Stimulated activated CD4-positive, alpha-beta T cell treated with anti-CD3 and anti-CD28 coated beads, Interleukin-12 subunit alpha, Interleukin-12 subunit beta, amount 100 ng/mL, for 4 hours (primary cell): ENCODE results near the gene CAPZA1.

Experiments
- DNase-seq: peaks from one replicate; pipeline ENCODE4 v3.0.0-alpha.2; 2020

CAPZA1 gene

DNA sequence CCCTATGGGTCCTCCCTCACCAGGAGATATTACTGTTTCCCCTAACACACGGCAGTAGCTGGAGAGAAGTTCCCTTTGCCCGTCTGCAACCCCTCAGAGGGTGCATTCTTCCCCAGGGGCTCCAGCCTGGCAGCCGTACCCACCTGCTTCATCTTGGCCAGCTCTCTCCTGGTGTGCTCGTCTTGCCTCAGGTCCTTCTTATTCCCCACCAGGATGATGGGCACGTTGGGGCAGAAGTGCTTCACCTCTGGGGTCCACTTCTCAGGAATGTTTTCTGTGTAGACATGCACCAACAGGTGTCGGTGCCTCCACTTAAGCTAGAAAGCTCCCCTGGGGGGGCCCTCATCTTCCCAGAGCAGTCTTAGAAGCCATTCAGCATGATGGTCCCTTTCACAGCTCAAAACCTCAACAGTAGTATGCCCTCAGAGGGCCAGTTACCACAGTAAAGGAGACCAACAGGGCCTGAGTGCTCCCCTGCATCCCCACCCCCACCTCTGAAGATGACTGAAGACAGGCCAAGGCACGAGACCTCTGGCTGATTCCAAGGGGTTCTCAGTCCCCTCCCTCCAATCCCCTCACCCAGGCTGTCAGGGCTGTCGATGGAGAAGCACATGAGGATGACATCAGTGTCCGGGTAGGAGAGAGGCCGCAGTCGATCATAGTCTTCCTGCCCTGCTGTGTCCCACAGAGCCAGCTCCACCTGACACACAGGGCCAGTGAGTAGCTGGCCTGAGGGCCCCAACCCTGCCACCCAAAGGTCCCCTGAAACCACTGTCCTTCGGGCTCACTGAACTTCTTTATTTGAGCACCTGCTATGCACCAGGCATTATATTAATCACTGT lies 83.0 kb downstream of the CAPZA1 start:
- DNase-seq: no peak

- no peak for DNase-seq
Observed at GRCh38 chr1:112703706-112704105, 84.1 kb downstream of the CAPZA1 start.

GRCh38 chr1:112704391-112704933 lies 84.8 kb downstream of the CAPZA1 start:
- DNase-seq: no peak

GRCh38 chr1:112704934-112705627 lies 85.4 kb downstream of the CAPZA1 start:
- no peak for DNase-seq

DNA sequence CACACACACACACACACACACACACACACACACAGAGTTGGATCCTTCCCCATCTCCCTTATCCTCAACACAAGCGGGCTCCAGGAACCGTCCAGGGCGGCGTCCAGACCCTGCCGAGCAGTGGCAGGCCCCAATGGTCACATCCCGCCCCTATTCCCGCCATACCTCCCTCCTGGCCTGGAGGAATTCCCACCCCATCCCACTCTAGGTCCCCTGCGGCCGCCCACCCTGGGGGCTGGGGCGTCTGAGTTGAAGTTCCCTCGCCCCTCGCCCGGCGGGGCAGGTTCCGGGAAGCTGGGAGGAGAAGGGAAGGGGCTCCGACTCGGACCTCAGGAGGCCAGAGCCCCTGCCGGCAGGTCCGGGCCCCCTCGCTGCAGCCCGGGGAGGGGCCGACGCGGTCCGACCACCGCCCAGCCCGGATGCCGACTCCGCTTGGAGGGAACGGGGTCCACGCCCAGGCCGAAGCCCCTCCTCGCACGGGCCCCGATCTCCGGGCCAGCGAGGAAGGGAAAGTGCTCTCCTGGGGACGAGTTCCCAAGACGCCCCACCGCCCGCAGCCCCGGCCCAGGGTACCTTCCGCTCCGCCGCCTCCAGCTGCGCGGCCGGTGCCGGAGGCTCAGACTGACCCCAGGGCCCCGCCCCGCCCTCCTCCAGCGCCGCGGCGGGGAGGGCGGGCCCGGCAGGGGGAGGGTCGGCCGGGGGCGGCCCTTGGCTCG lies 87.0 kb downstream of the CAPZA1 start, which contains the start of gene RHOC:
RHOC (minus strand) TSS at position 623 of the 716 bp plus-strand sequence. CDS start 3,328 bp downstream, outside the sequence.
- DNase-seq: no peak

DNA sequence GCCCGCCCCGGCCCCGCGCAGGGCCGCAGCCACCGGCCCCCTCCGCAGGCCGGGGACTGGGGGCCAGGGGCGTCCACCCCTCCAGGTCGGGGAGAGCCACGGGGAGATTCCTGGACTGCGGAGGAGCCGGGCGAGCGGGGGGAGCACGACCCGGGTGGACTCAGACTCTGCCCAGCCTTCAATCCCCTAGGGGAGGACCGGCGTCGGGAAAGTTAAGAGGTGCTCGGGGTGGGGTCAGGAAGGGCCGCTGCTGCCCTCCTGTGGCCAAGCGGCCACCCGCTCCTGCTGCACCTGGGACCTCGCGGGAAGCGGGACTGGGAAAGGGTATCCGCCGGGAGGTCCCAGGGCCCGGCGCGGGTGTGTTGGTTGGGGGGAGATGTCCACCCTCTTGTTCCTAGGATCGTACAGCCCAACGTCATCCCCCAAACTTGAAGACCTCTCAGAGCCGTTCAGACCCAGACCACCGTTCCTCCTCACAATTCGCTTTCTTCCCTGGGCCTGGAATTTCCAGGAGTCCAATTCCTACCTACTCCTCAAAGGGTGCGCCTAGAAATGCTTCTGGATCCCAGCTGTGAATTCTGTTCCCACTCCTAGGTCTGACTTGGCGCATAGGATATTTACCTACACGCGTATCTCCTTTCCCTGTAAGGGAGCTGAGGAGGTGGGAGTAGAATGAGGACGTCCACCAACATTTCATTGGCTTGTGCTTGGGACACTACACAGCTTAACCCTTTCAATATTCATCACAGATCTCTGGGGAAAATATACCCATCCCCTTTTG lies 87.8 kb downstream of the CAPZA1 start:
- DNase-seq: peak; percentile 63

- DNase-seq: no peak
Observed at GRCh38 chr1:112708002-112708448, 88.4 kb downstream of the CAPZA1 start.

GRCh38 chr1:112708489-112708888 lies 88.9 kb downstream of the CAPZA1 start:
- no peak for DNase-seq

DNA sequence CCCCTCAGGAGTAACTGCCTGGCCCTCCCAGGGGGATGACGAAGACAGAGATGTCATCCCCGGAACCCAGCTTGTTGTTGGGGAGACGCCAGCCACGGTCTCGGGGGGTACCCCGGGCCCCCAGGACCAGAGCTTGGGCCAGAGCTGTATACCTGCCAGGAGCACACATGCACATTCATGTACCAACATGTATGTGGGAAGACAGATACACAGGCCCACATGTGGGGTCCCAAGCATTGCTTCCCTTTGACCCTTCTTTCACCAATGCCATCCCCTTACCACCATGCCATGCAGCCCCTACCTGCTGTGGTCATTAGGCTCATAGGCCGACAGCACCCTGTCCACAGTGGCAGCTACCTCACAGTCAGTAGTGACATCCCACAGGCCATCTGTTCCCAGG lies 90.5 kb downstream of the CAPZA1 start:
- DNase-seq: no peak

- DNase-seq: no peak
Observed at GRCh38 chr1:112710586-112710985, 91.0 kb downstream of the CAPZA1 start.

- no peak for DNase-seq
Observed at GRCh38 chr1:112711041-112711440, 91.4 kb downstream of the CAPZA1 start.

DNA sequence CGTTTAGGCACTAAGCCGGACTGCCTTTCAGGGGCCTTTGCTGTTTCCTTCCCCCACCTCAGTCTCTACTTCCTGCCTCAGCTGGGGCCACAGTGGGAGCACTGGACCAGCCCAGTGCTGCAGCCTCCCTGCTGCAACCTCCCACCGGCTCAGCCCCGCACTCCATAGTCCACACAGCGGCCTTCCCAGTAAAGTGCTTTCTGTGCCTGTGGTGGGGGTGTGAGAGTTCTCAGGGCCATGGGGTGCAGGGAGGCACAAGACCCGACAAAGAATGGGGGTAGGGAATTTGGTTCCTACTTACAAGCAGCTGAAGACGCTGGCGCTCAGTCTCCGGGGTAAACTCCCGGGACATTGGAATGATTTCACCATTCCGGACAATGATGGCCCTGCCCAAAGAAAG lies 92.0 kb downstream of the CAPZA1 start:
- no peak for DNase-seq

- DNase-seq: no peak
Observed at GRCh38 chr1:112712191-112712590, 92.6 kb downstream of the CAPZA1 start.

GRCh38 chr1:112712701-112713128 lies 93.1 kb downstream of the CAPZA1 start:
- no peak for DNase-seq

DNA sequence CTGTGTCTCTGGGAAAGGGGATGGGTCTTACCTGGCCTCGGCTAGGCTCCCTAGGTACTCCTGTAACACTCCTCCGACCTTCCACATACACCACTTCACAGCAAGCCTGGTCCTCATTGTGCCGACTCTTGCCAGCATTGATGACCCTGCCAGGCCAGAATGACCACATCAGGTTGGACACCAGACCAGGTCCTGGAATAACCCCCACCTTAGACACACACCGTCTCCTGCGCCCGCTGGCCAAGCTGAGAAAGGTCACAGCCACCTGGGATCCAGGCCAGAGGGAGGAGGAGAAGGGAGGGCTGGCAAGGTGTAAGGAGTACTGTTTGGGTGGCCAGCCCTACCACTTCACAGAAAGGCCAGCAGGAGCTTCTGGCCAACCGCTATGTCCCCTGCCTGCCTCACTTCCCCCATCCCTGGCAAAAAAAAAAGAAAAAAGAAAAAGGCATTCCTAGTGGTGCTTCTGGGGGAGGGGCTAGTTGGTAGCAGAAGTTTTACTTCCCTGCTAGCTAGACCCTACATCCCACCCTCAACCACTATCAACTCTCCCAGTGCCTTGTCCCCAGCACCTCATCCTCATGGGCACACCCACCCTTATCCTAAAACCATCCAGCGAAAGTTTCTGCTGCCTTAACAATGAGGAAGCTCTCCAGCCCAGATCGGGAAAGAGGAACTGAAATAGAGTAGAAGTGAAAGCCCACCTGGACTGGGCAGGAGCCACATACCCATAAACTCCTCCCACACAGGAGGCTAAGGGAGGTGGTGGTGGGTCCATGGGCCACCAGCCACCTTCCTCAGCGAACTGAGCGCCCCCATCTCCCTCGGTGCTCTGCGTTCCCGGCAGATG lies 94.1 kb downstream of the CAPZA1 start:
- no peak for DNase-seq

- DNase-seq: no peak
Observed at GRCh38 chr1:112714313-112715263, 95.0 kb downstream of the CAPZA1 start.

GRCh38 chr1:112715264-112716053 lies 95.8 kb downstream of the CAPZA1 start, which contains the start of gene PPM1J:
Gene PPM1J (minus strand): TSS chr1:112715332. CDS start chr1:112715301, 31 bp downstream.
- DNase-seq: peak; percentile 96

DNA sequence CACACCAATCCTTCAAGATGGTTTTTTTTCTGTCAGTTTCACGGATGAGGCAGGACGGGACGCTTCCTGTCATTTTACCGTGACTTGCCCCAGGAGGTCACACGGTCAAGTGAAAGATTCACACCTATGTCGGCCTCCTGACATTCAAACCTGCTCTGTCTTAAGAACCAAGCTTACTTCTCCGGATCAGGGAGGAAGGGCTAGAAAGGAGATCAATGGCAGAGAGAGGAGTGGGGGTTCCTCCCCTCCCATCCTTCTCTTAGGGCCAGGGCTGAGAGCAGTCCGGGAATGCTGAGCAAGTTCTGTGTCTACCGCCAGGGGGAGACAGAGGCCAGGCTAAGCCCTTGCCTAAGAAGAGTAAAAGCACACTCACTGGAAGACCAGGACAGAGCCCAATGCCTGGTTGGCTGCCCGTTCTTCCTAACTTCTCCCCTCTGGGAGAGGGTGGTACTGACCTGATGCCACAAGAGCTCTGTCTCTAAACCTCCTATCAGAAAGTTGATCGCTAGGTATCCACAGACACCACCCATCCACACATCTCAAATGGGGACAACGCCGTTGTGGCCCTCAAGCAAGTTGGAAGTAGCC lies 96.6 kb downstream of the CAPZA1 start:
- peak; percentile 74 for DNase-seq
